SK-N-SH treated with all-trans-retinoic acid at 6 μM for 48 hours (cell line): ENCODE data around the gene RGS12.

Source experiments
- ARNTL ChIP-seq: fragments of 450-650 bp; formaldehyde crosslinking; IDR thresholded peaks from 2 replicates; pipeline ENCODE4 v1.5.0; 2020; ENCODE audit warnings: low read depth, mild to moderate bottlenecking, moderate library complexity, borderline replicate concordance
- TCF4 ChIP-seq: fragments of 250-450 bp; sonication (Bioruptor Pico); IDR thresholded peaks from 2 replicates; pipeline ENCODE4 v1.8.0; 2021; ENCODE audit warnings: mild to moderate bottlenecking, moderate library complexity, borderline replicate concordance

- TF ChIP-seq TCF4 (no peak), ARNTL (CRISPR knock-in tag) (no peak)
Measured at GRCh38 chr4:3287972-3288570, 4.8 kb upstream of the RGS12 start.
